NCI-H524 (cell line): ENCODE results near the gene GALR3.
A peak's percentile ranks its signal among the peaks of the same experiment; 100 is the strongest.

Experiments
- DNase-seq, 2 experiments: peaks; one replicate each; lab custom pipeline; 2025; lab: John Stamatoyannopoulos, UW

Gene GALR3

DNA sequence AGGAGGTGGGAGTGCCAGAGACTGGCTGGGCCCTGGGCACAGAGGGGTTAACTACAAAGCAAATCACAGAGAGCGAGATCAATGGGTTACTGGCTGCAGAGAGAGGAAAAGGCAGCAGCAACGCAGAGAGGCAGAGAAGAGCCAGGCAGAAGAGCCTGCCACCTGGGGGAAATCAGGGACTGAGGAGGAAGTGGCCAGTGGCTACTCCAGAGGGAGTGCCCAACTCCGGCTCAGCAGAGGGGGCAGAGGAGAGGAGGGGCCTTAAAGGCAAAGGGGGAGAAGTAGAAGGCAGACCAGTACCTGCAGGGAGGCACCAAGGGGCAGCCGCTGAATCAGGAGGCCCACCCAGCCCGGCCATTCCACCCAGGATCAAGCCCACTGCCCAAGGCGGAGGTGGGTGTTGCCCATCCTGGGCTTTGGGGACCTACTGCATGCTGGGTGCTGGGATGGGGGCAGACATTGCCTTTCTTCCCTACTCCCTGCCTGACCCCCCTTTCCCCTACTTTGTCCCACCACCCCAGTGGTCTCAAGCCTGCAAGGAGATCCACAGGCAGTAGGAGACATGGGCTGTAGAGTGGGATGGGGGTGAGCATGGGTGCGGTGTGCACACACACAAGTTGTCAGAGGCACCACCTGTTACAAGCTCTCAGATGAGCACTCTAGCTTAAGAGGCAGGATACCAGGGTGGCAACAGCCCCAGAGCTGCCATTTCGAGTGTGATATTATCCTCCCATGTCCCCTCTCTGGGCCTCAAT lies 926 bp upstream of the GALR3 start:
- peak in 1 of 2 experiments; percentile 48 for DNase-seq

DNA sequence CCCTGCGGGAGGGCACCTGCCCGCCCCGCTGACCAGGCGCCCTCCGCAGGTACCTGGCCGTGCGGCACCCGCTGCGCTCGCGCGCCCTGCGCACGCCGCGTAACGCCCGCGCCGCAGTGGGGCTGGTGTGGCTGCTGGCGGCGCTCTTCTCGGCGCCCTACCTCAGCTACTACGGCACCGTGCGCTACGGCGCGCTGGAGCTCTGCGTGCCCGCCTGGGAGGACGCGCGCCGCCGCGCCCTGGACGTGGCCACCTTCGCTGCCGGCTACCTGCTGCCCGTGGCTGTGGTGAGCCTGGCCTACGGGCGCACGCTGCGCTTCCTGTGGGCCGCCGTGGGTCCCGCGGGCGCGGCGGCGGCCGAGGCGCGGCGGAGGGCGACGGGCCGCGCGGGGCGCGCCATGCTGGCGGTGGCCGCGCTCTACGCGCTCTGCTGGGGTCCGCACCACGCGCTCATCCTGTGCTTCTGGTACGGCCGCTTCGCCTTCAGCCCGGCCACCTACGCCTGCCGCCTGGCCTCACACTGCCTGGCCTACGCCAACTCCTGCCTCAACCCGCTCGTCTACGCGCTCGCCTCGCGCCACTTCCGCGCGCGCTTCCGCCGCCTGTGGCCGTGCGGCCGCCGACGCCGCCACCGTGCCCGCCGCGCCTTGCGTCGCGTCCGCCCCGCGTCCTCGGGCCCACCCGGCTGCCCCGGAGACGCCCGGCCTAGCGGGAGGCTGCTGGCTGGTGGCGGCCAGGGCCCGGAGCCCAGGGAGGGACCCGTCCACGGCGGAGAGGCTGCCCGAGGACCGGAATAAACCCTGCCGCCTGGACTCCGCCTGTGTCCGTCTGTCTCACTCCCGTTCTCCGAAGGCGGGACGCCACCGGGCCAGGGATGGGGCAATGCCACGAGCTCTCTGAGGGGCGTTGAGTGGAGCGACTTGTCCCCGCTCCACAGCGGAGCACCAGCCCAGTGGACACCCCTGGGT lies 1.8 kb downstream of the GALR3 start:
- DNase-seq = no peak

DNA sequence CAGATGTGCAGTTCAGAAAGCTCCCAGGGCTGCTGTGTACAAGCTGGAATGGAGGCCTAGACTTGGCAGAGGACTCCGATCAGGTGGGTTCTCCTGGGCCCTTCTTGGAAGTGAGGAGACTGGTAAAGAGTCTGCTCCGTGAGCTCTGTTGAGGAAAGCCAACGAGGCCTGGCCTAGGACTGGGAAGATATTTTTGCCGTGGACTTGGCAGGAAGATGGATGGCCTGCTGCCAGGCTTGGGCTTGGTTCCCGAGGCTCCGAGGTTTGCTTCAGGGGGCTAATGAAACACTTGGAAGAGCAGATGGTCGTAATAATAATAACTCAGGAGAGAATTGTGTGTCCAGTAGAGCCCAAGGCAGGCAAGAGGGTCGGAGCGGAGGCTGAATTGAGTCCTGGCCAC lies 3.9 kb downstream of the GALR3 start:
- DNase-seq = peak; percentile 17 to 74

DNA sequence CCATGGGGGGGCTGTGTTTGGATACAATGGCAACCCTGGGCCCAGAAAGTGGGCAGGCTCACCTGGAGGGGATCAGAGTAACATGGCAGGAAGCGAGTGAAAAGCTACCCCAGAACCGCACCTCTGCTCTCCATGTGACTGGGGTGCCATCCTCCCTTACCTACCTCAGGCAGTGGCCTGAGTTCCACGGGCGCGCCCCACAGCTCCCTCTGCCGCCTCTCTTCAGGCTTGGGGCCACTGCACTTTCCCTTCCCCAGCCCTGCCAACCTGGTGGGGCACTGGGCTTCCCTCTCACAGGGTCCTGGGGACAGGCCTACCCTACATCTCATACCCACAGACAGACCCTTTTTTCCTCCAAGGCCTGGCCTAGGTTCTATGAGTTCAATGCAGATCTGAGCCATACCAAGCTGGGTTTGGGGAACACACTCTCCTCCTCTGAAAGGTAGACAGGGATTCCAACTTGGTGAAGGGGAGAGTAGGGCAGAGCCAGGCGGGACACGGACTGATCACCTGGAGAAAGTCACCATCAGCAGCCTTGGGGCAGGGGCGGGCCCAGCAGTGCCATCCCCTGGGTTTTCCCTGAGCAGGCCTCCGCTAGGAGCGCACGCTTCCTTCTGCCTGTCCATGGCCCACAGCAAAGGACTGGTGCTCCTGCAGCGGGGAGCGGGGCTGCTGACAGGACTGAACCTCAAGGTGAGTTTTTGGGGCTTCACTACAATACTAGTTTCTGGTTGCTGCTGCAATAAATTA lies 7.1 kb downstream of the GALR3 start:
- DNase-seq = no peak

- DNase-seq = no peak
These were observed 8.3 kb downstream of the GALR3 start for GRCh38 chr22:37831472-37831871.

- DNase-seq = no peak
These were observed 9.1 kb downstream of the GALR3 start for GRCh38 chr22:37832022-37832857.

- no peak for DNase-seq
These were observed 19.0 kb downstream of the GALR3 start for GRCh38 chr22:37842015-37842793.

- DNase-seq = no peak
These were observed 20.5 kb downstream of the GALR3 start for GRCh38 chr22:37843741-37844089.

GRCh38 chr22:37844904-37845329 lies 21.7 kb downstream of the GALR3 start:
- DNase-seq = no peak

DNA sequence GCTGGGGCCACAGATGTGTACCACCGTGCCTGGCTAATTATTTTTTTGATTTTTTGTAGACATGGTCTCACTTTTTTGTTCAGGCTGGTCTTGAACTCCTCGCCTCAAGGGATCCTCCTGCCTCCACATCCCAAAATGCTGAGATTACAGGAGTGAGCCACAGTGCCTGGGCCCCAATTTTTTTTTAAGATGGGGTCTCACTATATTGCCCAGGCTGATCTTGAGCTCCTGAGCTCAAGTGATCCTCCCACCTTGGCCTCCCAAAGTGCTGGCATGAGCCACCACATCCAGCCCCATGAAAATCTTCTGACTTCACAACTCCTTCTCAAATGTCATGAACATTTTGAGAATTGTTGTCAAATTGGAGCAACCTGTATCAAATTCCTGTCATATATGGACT lies 23.3 kb downstream of the GALR3 start:
- no peak for DNase-seq

- DNase-seq = no peak
These were observed 25.5 kb downstream of the GALR3 start for GRCh38 chr22:37848587-37849088.

GRCh38 chr22:37849089-37849751 lies 26.0 kb downstream of the GALR3 start, which contains the start of gene EIF3L:
EIF3L (plus strand) TSS chr22:37849419; CDS start chr22:37849450, 31 bp downstream.
- DNase-seq = peak; percentile 76 to 89

GRCh38 chr22:37850801-37851200 lies 27.6 kb downstream of the GALR3 start:
- DNase-seq = no peak

DNA sequence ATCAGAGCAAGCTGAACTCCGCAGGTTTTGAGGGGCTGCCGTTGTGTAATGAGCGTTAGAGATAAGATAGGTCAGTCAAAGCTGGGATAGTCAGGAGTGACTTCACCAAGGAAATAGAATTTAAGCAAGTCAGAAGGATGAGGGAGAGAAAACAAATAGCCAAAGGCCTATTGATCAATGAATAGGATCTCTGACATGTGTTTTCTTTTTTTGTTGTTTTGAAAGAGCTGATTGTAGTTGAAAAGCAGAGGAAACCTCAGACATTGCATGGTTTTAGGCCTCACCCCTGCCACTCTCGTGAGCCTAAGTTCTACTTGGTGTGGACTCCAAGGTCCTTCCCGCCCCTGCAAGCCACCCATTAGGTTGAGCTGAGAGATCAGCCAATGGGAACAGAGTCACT lies 29.2 kb downstream of the GALR3 start:
- DNase-seq = no peak

DNA sequence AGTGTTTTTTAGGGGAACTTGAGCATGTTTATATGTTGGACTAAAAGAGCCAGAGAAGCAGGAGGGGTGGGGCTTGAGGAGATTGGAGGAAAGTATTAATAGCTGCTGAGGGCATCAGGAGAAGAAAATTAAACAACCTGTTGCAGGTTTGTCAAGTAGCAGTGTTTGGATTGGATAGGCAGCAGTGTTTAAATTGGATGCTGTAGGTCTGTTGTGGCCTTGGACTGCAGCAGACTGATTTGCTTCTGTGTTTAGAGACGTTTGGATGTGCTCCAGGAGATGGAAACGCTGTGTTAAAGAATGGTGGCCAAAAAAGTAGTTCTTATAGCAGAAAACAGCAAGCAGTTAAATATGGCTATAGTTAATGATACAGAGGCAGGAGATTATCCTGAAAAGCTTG lies 31.8 kb downstream of the GALR3 start:
- no peak for DNase-seq

DNA sequence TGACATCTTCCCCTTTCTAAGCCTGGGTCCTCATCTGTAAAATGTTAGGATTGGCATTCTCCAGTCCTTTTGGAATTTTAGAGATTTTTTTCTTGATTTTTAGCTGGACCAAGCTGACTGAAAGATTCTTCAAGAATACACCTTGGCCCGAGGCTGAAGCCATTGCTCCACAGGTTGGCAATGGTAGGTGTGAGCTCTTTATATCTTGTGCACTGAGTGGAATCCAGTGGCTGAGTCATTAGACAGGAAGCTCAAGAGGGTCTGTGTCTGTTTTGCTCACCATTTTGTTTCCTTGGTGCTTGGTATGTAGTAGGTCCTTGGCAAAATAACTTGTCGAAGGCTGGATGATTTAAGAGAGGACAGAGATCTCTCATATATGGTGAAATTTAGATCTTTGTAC lies 32.3 kb downstream of the GALR3 start:
- DNase-seq = no peak

DNA sequence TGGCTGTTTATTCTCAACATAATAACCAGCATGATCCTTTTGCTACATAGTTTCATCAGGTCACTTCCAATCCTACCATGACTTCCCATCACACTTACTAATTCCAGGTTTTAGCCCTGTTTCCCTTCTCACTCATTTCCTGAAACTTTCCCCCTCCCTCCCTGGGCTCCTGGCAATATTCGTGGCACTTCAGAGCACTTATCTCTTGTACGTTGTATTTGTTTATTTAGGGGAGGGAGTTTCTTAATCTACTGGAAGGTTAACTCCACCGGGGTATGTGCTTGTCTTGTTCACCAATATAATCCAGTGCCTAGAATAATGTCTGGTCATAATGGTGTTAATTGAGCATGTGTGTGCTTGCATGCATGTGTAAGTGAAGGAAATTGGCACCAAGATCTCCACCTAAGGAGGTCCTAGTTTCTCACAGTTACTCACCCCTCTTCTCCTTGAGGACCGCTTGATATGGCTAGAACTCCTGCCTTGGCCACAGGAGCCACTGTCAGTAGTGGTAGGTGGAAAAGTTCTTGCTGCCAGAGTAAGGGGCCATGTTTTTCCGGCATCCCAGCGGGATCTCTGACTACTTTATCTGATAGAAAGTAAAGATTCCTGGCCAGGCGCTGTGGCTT lies 37.7 kb downstream of the GALR3 start:
- no peak for DNase-seq

GRCh38 chr22:37862570-37863325 lies 39.6 kb downstream of the GALR3 start:
- no peak for DNase-seq

DNA sequence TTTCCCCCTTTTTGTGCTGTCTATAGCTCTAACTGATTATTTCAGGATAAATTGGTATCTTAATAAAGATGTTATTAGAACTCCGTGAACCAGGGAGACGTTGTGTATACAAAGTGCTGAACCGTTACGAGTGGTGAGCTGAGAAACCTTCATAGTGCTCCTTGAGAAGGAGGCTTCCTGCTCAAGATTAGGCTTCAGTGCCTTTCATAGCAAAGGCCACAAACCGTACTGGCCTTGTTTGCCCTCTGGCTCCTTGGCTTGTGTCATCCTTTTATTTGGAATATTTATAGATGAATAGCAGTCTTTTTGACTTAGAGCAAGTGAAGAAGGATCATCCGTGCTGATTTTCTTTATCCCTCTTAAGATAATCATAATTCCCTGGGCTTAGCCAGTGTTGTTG lies 42.3 kb downstream of the GALR3 start:
- DNase-seq = no peak
